GM18909 (cell line): ENCODE results near the gene C10orf62.

ENCODE experiments used
- ATAC-seq: cut with Tn5 transposase; IDR thresholded peaks from one replicate; pipeline ENCODE4 v1.9.1; 2021; ENCODE audit warnings: mild to moderate bottlenecking; ENCODE audit not compliant: unreplicated experiment, poor library complexity

The C10orf62 gene

DNA sequence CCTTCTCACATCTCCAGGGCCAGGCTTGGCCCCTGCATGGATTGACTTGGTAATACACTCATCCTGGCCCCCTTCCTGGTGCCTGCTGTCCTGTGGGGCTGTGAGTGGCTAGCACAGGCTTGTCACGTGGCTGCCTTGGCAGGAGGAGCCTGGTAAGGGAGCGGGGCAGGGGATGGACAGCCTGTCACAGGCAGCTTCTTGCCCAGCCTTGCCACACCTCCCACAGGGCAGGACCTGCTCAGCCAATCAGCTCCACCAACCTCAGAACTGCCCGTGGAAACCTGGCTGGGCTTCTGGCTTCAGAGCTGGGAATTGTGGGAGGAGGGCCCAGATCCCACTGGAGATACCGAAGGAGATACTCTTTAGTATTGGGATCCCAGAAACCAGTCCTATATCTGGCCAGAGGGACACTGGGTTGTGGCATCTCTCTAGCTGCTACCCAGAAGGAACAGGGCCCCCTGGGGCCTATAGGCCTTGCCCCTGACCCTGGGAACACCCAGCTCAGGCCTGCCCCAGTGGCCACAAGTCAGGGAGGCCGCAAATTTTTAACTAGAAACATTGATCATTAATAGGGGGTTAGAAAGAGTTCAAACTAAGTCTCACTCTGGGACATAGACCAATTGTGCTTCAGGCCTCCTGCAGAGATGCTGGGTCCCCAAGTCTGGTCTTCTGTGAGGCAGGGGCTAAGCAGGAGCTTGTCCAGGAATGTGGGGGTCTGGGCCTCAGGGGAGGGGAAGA lies 5.3 kb upstream of the C10orf62 start, which contains the start of gene HOGA1:
HOGA1 (plus strand) TSS at position 330 of the 738 bp plus-strand sequence; CDS start at position 645, 315 bp downstream.
- peak; percentile 79 for ATAC-seq

DNA sequence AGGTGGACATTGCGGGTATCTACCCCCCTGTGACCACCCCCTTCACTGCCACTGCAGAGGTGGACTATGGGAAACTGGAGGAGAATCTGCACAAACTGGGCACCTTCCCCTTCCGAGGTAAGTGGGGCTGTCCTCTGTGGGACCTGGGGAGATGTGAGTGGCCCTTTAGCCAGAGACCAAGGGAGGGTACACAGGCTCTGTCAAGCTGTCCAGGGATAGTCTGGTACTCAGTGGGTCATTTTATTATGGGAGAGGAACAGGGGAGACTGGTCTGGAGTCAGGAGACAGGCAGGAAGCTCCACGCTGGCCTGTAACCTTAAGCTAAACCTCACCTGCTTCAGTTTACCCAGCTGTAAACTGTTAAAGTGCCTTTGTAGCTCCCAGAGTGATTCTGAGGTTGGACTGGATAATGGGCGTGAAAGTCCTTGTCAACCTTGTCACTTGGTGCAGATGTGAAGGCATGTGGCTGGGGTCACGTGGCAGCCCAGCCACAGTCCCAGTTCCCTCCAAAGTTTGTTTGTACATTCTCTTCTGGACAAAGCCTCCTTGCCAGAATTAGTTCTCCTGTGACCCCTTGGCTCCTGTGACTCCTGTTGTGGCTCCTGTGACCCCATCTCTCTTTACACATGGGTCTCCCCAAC lies 4.6 kb upstream of the C10orf62 start:
- ATAC-seq: no peak

- no peak for ATAC-seq
Observed at GRCh38 chr10:97585439-97585811, 4.1 kb upstream of the C10orf62 start.

- no peak for ATAC-seq
Observed at GRCh38 chr10:97587183-97587582, 2.3 kb upstream of the C10orf62 start.

DNA sequence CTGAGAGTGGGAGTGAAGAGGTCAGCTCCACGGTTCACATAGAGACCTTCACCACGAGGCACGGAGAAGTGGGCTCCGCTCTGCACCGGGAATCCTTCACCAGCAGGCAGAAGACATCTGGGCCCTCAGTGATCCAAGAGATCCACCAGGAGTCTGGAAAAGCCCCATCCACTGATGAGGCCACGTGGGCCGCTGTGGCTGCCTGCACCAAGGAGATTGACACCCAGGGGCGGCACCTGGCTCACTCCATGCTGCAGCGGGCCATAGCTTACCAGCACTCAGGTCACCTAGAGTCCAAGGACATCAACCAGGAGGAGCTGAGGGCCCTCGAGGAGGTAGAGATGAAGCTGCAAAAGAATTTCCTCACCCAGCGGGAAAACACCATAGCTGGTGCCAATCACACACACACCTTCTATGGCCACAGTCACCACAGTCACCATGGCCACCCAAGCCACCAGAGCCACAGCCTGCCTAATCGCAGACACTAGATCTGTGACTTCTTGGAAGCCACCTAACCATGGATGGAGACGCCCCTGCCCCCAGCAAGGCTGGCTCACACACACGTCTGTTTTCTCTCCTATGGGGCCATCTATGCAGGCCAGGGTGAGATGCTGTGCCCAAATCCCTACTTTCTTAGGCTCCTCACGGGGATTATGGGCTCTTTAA lies 694 bp downstream of the C10orf62 start:
- no peak for ATAC-seq

DNA sequence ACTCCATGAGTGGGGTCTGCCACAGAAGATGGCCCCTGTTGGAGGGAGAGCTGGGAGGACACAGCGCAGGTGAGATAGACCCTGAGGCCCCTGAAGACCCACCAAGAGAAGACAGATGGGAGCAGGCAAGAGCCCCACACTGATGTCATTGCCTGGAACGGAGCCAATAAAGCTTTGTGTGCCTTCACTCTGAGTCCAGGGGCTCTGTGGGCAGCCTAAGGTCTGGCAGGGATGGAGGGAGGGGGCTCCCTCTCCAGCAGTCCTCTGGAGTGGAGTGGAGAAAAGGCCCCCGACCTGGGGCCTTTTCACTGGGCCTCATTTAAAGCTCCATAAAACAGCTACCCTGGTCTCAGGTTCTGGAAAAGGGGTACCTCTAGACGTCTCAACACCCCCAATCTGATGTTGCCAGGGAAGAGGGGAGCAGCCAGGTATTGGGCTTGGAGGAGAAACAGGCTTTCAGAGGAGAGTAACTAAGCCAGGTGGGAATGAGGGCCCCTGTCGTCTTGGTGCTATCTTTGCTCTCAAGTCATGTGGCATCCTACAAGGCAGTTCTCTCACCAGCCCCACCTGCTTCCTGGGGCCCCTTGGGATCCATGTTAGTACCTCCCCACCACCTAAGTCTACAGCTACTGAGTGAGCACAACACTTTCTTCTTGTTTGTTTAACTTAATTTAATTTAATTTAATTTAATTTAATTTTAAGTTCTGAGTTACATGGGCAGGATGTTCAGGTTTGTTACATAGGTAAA lies 1.4 kb downstream of the C10orf62 start:
- no peak for ATAC-seq

- ATAC-seq: no peak
Observed at GRCh38 chr10:97593421-97593820, 3.9 kb downstream of the C10orf62 start.

- ATAC-seq: no peak
Observed at GRCh38 chr10:97596101-97597082, 6.9 kb downstream of the C10orf62 start.

DNA sequence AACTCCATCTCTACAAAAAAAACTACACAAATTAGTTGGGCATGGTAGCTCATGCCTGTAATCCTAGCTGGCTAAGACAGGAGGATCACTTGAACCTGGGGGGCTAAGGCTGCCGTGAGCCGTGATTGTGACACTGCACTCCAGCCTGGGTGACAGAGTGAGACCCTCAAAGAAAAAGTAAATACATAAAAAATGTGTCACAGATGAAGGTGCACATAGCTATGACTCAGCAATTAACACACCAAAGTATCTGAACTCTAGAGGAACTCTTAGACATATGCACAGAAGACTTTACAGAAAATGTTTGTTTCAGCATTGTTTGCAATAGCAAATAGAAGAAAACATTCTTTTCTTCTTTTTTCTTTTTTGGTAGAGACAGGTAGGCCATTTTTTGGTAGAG lies 8.3 kb downstream of the C10orf62 start:
- no peak for ATAC-seq

GRCh38 chr10:97598407-97599271 lies 9.1 kb downstream of the C10orf62 start:
- no peak for ATAC-seq

DNA sequence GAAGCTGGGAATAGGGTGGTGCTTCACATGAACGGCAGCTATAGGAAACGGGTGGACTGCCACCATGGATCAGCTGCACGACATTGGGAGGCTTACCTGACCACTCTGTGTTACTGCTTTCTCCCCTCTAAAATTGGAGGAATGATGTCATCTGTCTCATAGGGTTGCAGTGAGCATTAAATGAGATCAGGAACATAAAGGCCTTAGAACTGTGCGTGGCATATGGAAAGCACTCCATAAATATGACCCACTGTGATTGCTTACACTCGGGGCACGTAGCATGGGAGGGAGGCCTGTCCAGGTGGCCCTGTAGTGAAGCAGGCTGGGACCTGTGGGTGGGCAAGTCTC lies 9.7 kb downstream of the C10orf62 start:
- ATAC-seq: no peak

- no peak for ATAC-seq
Observed at GRCh38 chr10:97600616-97601015, 11.1 kb downstream of the C10orf62 start.

DNA sequence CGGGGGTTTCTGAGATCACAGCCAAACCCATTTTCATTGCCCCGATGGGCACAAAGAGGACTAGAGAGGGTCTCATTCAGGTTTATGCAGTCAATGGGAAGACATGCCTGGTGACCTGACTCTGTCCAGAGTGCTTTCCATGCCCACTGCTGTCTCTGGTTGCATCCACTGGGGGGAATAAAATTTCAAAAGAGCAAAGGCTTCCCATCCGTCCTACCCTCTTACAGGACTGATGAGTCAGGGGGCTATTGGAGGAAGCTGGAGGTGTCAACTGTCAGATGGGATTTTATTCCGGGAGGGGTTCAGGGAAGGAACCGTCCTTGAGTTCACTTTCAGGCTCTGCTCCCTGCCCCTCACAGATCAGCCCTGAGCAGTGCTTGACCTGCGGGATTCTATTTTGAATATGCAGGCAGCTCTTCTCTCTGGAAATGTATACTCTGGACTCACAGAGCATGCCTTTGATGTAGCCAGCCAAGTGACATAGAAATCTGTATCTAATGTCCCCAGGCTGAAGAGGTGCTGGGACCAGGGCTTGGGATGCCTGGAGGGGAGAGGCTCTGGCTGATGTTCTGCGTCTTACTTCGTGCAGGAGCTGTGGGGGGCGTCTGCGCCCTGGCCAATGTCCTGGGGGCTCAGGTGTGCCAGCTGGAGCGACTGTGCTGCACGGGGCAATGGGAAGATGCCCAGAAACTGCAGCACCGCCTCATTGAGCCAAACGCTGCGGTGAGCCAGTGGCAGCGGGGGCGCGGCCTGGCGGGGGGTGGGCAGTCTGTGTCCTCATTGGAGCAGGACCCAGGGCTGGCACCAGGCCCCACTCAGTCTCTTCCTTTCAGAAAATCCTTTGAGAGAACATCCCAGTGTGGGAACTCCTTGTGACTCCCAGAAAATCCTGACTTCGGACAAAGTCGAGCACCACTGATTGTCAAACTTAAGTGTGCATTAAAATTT lies 12.0 kb downstream of the C10orf62 start:
- no peak for ATAC-seq

DNA sequence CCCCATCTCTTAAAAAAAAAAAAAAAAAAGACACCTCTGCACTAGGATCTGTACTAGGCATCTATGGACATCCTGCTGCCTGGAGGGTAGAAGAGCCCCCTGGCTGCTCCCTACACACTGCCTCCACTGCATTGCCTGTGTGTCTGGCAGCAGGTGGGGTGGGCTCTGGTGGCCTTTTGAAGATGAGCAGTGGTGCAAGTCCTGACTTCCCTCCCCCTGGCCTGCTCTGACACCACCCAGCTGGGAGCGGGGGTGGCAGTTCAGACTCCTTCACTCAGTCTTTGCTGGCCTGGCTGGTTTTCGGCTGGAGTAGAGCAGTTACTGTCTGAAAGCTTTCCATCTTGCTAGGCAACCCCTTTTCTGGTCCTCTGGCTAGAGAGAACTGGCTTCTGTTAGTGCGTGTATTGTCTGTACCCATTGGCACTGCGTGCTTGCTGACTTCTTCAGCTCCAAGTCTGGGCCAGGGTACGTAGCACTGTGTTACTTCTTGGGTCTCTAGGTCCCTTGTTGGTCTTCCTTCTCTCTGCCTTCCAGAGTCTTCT lies 17.6 kb downstream of the C10orf62 start:
- no peak for ATAC-seq

GRCh38 chr10:97608991-97609561 lies 19.6 kb downstream of the C10orf62 start:
- no peak for ATAC-seq

DNA sequence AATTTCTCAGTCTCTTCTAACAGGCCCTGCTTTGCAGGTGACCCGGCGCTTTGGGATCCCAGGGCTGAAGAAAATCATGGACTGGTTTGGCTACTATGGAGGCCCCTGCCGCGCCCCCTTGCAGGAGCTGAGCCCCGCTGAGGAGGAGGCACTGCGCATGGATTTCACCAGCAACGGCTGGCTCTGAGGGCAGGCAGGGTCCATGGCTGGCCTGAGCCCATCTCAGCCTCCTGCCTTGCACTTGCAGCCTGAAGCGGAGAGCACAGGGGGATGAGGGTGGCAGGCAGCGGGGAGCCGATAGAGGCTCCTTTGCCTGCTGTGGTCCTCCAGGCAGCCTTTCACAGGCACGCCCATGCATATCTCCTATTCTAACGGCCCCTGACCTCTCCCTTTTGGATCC lies 22.0 kb downstream of the C10orf62 start:
- ATAC-seq: no peak

DNA sequence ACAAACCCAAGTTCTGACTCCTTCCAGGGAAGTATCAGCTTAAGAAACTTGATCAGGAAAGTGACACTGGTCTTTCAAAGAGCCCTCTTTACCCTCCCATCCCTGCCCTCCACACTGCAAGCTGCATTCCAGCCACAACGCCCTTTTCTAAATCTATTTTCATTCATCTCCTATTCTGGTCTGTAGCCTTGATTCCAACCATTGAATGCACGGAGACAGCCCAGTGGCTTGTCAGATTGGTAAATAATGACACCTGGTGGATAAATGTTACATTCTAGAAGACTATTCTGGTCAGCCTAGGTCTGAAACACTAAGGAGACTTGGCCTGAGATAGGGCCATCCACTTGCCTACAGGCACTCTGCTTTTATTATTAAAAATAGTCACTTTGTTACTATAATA lies 22.9 kb downstream of the C10orf62 start:
- no peak for ATAC-seq
